GM12801 (cell line): ENCODE measurements around the gene ZER1.

Experiments used
- CTCF ChIP-seq: IDR thresholded peaks from one replicate; pipeline ENCODE4 v1.5.1; 2011; ENCODE audit warnings: control low read depth; ENCODE audit not compliant: insufficient read length; ENCODE audit errors: extremely low read depth

ZER1 gene

GRCh38 chr9:128716581-128717254 is 55.0 kb downstream of the ZER1 start:
- TF ChIP-seq CTCF, result no peak

GRCh38 chr9:128715436-128715750 is 56.3 kb downstream of the ZER1 start:
- TF ChIP-seq CTCF, result no peak

- TF ChIP-seq CTCF, result no peak
These were observed 56.9 kb downstream of the ZER1 start for GRCh38 chr9:128714586-128715435.

- no peak for TF ChIP-seq CTCF
These were observed 57.7 kb downstream of the ZER1 start for GRCh38 chr9:128713941-128714573.

- no peak for TF ChIP-seq CTCF
These were observed 58.3 kb downstream of the ZER1 start for GRCh38 chr9:128713411-128713780.

GRCh38 chr9:128712451-128713410 is 59.0 kb downstream of the ZER1 start:
- no peak for TF ChIP-seq CTCF
